GM19395 (cell line): ENCODE data around the gene GDPD5.

ENCODE experiments used
- ATAC-seq: cut with Tn5 transposase; IDR thresholded peaks from one replicate; pipeline ENCODE4 v1.9.1; 2021; ENCODE audit warnings: mild to moderate bottlenecking, moderate library complexity; ENCODE audit not compliant: unreplicated experiment

GDPD5 gene

GRCh38 chr11:75558939-75559843 is 33.5 kb upstream of the GDPD5 start:
- no peak for ATAC-seq

GRCh38 chr11:75557666-75558494 is 32.1 kb upstream of the GDPD5 start:
- ATAC-seq: no peak

- ATAC-seq: no peak
Measured at GRCh38 chr11:75556275-75556674, 30.5 kb upstream of the GDPD5 start.

DNA sequence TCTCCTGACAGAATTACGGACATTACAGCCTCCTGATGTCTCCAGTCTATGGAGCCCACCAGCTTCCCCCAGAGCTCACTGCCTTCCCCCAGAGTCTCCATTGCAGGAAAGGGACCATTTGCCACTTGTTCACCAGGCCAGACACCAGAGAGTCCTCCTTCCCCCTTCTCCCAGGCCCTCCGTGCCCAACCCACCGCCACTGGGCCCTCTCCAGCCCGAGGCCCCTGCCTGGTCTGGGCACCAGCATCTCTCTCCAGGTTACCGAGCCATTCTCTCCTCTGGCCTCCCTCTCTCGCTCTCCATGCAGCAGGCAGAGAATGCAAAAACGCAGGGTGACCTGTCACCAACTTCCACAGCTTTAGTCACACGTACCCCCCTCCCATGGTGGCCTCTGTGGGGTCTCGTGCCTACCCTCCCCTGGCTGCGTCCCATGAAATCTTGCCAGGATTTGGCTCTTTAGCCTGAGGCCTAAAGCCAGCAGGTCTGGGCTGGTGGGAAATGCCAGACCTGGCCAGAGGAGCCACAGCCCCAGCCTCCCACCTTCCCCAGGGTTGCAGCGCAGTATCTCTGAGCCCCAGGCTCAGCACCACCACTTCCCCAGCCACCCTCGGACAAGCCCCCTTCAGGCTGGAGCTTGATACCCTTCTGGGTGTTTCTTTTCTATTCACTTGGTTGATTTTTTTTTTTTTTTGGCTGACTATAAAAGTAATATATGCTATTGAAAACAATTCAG is 29.5 kb upstream of the GDPD5 start:
- ATAC-seq: no peak

GRCh38 chr11:75554258-75555022 is 28.7 kb upstream of the GDPD5 start:
- no peak for ATAC-seq

GRCh38 chr11:75553889-75554257 is 28.1 kb upstream of the GDPD5 start:
- ATAC-seq: no peak

- ATAC-seq: no peak
Measured at GRCh38 chr11:75553182-75553581, 27.4 kb upstream of the GDPD5 start.

GRCh38 chr11:75549370-75549958 is 23.7 kb upstream of the GDPD5 start:
- ATAC-seq: no peak

- no peak for ATAC-seq
Measured at GRCh38 chr11:75548595-75549272, 23.0 kb upstream of the GDPD5 start.

DNA sequence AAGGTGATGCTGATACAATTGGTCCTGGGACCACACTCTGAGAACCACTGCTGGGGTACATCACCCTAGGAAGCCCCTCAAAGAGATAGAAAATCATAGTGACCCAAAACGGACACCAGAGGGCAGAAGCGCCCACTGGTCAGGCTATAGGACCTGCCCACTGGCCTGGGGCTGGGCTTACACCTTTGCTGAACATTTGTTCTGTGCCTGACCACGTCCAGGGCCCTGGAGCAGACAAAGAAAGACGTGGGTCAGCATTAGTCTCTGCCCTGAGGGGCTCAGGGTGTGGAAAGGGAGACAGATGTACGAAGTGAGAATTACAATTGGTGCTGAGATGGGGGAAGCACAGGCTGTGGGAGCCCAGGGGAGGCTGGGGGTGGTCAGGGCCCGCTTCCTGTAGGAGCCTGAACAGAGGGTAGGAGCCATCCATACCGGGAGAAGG is 21.9 kb upstream of the GDPD5 start:
- ATAC-seq: no peak

DNA sequence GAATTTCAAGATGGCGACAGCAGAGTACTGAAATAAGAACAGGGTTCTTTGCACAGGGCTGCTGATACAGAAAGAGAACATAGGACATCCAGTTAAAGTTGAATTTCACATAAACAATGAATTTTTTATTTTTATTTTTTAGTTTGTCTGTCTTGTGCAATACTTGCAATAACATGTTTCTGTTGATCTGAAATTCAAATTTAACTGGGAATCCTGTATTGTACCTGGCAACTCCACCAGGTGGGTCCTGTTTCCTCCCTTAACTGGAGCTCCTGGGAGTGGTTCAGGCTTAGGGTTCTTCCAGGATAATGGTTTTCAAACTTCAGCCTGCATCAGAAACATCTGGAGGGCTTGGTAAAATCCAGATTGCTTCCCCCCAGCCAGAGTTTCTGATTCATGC is 21.4 kb upstream of the GDPD5 start:
- no peak for ATAC-seq

- no peak for ATAC-seq
Measured at GRCh38 chr11:75543806-75544205, 18.1 kb upstream of the GDPD5 start.

GRCh38 chr11:75542088-75542438 is 16.3 kb upstream of the GDPD5 start:
- no peak for ATAC-seq

GRCh38 chr11:75541193-75542087 is 15.7 kb upstream of the GDPD5 start:
- ATAC-seq: no peak

- no peak for ATAC-seq
Measured at GRCh38 chr11:75539459-75540334, 14.0 kb upstream of the GDPD5 start.

GRCh38 chr11:75538150-75538942 is 12.6 kb upstream of the GDPD5 start:
- no peak for ATAC-seq

DNA sequence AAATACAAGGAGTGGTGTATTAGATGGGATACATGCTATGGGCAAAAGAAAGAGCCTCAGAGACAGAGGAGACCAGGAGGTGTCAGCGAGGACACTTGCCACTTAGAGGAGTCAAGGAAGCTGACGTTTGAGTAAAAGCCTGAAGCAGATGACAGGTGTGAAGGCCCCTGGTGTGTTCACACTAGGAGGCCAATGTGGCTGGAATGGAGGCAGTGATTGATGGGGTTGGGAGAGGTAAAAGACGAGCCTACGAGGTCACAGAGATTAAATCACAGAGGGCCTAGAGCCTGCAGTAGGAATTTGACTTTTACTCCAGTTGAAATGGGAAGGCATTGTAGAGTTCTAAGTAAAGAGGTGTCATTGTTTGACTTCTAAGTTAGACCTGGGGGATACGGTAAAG is 12.0 kb upstream of the GDPD5 start:
- ATAC-seq: no peak
